Left colon (tissue), 2 donors: ENCODE data around the gene N4BP2. TPM values are rescaled to one million over a fixed set of nuclear protein-coding genes. Genes with fewer than 3 reads are reported as not detected.

Experiments used
- ATAC-seq: fragments of 200-7000 bp; cut with Tn5 transposase; one replicate; pipeline ENCODE4 v1.9.1; 2020; ENCODE audit warnings: mild to moderate bottlenecking, moderate library complexity
- DNase-seq, 2 donors: peaks; one replicate each; pipeline ENCODE4 v3.0.0-alpha.2; 2020
- intact Hi-C, 2 donors: fragments of 100-400 bp; cut with DNase I in 1 of 2; cut with micrococcal nuclease in 1 of 2; formaldehyde crosslinking; loops; one replicate each; pipeline versions ENCODE4 v1.11.2 to v1.14.0; 2022; cut with DNase I, micrococcal nuclease
- total RNA-seq, 2 donors: library from RNA; stranded (reverse); fragmentation: NEBNext Ultra II Directional; extraction: Animal tissue kit (Norgen Biotek cat#: 25700); gene quantifications; one replicate each; pipeline ENCODE4 v1.2.1, GENCODE V29; 2021
- donor health status: DM: no; HTN: no; CAD: no.
- donor health status: DM: yes; HTN: yes; CAD: no.

N4BP2 gene
- total RNA-seq, 2 donors from 2014 or later: 8.5 to 9.3 TPM

DNA sequence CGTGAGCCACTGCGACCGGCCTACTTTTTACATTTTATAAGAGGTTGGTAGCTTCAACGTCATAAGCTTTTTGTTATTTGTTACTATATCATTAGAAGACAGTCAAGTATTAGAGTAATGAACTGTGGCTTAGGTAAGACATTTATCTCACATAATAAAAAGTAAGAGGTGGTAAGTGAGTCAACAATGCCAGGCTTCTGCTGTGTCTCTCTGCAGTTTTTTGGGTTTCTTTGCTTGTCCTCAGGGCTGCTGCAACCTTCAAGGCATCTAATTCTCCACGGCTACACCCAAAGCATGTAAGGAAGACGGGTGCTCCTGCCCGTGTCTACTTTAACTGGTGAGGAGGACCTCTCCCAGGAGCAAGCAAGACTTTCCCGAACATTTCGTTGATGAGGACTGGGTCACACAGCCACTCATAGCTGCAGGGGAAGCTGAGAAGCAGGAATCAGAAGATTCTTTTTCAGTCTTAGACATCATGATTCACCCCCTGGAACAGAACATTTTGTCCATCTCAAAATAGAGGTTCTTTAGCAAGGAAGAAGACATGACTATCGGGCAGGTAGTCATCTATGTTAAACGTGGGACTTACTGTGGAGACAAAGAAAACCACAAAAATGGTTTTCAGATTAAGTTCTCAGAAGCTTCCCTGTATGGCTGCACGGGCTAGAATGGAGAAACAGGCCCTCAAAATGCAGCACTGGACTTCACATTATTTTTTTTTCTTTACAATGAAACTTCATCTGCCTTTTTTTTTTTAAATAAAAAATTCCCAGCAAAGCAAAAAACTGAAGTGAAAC lies 127.2 kb downstream of the N4BP2 start:
- DNase-seq: no peak
- intact Hi-C loops: no loop called here
- no peak for ATAC-seq

- intact Hi-C loops: no loop called here
- no peak for ATAC-seq
Observed at GRCh38 chr4:40185830-40186664, 129.4 kb downstream of the N4BP2 start.

DNA sequence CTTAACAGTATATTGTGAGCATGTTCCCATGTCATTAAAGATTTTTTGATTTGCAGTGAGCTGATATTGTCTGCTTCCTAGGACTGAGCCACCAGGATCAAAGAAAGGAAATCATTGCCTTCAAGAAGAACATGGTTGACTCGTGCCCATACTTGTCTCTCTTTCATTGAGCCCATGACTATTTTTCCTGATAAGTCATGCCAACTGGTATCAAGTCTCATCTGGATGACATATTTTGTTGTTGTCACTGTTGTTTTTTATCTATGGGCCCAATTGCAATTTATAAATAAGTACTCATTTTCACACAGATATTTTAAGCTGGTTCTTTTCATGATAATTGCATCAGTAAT lies 130.0 kb downstream of the N4BP2 start:
- no peak for ATAC-seq
- intact Hi-C loops: no loop called here
- DNase-seq: no peak

More at GRCh38 chr4:40185830-40186664, 129.4 kb downstream of the N4BP2 start:
- no peak for DNase-seq

DNA sequence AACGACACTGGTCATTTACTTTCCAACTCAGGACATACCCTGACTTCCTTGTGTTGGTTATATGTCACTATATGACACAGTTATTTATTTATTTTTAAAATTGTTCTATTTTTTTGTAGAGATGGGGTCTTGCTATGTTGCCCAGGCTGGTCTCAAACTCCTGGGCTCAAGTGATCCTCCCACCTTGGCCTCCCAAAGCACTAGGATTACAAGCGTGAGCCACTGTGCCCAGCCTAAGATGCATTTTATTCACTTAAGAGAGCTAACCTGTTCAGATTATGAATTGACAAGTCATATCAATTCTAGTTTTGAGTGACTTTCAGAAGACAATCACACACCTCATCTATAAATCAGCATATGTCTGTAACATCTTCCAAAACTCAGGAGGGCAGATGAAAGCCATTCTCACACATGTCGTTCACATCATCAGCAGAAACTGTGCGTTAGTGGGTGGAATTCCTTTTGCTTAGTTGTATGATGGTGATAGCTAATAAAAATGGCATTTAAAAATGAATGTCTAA lies 130.8 kb downstream of the N4BP2 start:
- ATAC-seq (no peak), DNase-seq (no peak)
- intact Hi-C loops: no loop called here

DNA sequence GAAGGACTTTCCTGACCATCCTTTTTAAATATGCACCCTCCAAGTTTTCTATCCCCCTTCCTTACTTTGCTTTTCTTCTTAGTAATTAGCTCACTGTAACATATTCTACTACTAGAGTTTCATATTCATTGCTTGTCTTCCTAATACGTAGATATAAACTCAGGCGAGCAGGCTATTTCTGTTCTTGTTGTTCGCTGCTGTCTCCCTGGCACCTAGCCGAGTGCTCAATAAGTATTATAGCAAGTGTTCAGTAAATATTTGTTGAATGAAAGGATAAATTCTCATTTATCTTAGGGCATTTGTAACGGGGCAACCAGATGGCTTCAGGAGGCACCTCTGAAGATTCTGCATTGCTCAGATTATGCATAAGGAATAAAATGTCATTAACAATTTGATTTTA lies 133.4 kb downstream of the N4BP2 start:
- DNase-seq (peak in 1 of 2 donors; percentile 55), ATAC-seq (peak; percentile 26)
- intact Hi-C loops: no loop called here

DNA sequence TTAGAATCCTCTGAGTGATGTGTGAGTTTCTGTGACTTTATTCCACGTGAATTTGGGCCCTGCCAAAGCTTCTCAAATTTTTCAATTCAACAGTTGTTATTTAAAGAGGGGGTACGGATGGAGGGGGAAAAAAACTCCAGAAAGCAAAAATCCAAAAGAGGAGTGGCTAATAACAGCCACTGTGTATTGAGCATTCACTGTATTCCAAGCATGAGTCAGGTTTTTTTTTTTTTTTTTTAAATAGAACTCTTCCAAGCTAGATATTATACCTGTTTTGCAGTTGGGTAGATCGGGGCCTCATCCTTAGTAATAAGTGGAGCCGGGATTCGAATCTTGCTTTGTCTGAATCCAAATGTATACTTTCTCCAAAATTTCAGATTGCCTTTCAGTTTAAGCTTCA lies 133.8 kb downstream of the N4BP2 start:
- ATAC-seq: no peak
- DNase-seq: no peak
- intact Hi-C loops: no loop called here

DNA sequence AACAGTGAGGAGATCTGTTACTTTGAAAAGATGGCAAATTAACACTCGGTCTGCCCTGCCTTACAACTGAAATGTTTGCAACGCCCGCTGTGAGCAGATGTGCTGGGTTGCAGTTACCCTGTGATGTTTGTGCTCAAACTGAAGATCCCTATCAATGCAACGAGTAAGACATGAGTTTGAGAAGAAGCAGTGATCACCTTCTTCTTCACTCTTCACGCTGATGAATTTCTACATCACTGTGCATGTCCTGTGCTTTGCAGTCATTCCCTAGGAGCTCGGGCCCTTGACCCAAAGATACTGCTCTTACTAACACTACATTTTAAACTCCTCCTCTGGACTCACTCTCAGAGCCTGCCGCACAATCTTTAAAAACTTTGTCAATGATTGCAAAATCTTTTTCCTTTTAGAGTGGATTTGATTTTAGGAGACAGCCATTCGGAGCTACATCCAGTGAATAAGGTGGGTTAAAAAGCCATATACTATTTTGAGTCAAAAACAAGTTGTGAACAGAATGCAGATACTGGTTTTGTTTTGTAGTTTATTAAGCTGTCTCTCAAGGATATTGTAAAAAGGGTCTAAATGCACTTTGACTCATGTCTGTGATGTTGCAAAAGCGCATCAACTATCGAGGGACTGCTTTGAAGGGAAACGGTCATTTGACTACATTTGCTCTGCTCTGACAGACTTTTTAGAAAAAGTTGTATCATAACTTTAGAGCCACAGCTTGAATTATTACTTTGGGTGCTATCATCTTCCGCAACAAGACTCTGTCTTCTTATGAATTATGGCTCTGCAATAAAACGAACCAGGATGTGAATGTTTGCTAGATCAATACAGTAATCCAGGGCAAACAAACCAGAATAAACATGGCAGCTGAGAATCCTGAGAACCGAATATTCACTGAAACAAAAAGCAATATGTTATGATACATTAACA lies 134.5 kb downstream of the N4BP2 start:
- intact Hi-C loops: no loop called here
- ATAC-seq: peak; percentile 92
- DNase-seq: no peak

- no peak for ATAC-seq
- intact Hi-C loops: no loop called here
- DNase-seq: no peak
Observed at GRCh38 chr4:40192114-40193015, 135.7 kb downstream of the N4BP2 start.

- DNase-seq: peak in 1 of 2 donors; percentile 50
- intact Hi-C loops: no loop called here
- peak; percentile 53 for ATAC-seq
Observed at GRCh38 chr4:40193016-40193571, 136.4 kb downstream of the N4BP2 start.

- intact Hi-C loops: no loop called here
- no peak for ATAC-seq
- no peak for DNase-seq
Observed at GRCh38 chr4:40193578-40193977, 136.9 kb downstream of the N4BP2 start.

DNA sequence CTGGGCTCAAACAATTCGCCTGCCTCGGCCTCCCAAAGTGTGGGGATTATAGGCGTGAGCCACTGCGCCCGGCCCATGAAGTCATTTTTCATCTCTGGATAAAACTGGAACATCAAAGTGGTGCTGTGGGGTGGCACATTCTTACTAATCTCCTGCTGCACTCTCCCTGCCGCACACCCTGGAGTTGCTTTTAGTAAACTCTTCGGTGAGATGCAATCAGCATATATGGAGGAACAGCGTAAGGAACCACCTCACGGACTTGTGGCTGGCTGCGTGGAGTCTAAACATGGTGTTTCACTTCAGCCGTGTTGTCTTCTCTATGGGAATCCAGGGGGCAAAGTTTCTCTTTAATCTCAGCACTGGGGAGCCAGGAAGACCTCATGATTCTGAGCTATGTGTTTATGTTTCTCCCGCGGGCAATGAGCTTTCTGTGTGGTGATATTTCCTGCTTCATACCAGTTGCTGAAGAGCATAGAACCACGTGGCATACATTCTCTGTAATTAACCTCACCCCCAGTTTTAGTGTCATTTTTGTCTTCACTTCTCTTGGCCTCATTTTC lies 138.0 kb downstream of the N4BP2 start:
- ATAC-seq (peak; percentile 41), DNase-seq (no peak)
- intact Hi-C loops: no loop called here

DNA sequence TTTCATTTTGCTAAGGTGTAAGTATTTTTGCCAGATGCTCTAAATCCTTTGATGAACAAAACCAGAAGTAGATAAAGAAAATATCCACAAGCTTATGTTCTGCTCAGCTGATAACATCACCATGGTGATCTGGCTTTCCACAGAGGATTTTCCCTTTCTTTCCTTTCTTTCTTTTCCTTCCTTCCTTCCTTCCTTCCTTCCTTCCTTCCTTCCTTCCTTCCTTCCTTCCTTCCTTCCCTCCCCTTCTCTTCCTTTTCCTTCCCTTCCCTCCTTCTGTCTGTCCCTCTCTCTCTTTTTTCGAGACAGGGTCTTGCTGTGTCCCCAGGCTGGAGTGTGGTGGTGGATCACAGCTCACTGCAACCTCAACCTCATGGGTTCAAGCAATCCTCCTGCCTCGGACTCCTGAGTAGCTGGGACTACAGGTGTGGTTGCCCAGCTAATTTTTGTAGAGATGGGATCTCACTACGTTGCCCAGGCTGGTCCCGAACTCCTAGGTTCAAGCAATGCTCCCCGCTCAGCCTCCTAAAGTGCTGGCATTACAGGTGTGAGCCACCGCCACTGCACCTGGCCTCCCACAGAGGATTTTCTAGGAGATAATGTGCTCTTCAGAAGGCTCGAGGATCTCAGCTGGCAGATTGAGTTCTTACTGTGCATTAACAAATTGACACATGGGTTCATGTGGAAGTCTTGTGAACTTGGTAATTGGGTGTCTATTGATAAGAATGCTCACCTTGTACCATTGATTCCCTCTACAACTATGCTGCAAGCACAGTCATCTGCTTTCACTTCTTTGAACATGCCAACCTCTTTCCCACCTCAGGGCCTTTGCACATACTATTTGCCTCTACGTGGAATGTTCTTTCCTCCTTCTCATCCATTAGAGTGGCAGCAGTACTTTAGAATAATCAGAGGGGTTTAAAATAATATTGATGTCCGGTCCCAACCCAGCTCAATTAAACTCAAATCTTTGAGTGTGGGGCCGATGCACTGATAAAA lies 138.8 kb downstream of the N4BP2 start:
- DNase-seq (no peak), ATAC-seq (no peak)
- intact Hi-C loops: no loop called here

GRCh38 chr4:40196272-40196671 lies 139.6 kb downstream of the N4BP2 start:
- intact Hi-C loops: no loop called here
- ATAC-seq (no peak), DNase-seq (no peak)

DNA sequence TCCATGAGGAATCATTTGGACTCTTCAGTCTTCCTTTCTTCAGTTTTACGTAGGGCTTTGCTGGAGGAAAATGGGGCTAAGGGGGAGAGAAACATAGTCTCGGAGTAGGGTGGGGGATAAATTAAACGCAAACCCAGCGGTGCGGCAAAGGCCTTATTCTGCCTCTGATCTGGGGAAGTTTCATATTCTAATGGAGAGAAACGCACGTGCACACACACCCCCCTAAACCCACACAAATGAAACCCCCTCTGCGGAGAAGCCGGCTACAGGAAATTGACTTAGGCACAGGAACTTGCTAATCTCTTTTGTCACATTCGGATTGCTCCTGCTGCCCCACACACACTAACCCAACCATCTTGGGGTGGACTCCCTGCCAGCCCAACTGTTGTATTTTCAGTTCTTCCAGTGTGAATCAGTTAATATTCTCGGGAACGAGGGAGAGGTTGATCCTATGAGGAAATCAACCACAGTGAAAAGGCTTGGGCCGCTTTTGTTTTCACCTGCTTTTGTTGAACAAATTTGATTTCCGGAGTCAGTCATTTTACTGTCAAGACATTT lies 140.2 kb downstream of the N4BP2 start, which contains the start of gene RHOH:
Gene RHOH, plus strand, starts transcription at position 308 of the 558 bp plus-strand sequence. CDS start 46,356 bp downstream, outside the sequence.
- intact Hi-C loops: no loop called here
- no peak for ATAC-seq
- peak; percentile 38 to 47 for DNase-seq

DNA sequence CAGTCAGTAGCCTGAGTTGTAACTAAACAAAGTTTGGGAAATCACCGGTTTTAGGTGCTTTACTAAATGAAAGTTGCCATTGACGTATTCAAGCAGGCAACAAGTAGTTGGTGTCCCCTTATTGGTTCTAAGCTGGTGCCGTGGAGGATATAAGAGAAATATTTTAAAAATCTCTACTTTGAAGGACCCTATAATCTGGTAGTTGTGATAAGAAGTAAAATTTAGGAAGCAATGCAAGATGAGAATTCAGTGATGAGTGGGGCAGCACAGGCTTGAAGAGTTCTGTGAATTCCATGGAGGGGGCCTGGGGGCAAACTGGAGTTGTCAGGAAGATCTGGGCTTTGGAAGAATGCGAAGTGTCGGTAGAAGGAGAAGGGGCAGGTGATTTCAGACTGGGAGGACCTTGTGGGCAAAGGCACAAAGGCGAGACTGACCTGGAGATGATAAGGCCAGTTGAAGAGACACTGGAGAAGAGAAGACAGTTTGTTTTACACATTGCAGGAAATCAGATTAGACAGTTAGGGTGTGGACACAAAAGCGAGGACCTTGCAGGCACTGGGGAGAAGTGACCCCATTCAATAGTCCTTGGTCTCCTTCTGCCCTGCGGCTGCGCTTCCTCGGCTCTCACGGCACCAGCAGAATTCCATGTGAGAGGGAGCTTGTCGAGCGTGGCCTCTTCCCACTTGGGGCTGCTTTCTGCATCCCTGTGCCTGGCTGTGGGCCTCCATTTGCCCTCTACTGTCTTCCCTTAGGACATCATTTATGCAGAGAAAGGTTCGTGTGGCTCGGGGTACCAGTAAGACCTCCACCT lies 141.4 kb downstream of the N4BP2 start:
- intact Hi-C loops: no loop called here
- DNase-seq (no peak), ATAC-seq (no peak)
